DMS 273 treated with DMSO at 0.1 percent for 48 hours (cell line): ENCODE data around the gene NOL4L.

Experiments
- DNase-seq: peaks from one replicate; lab custom pipeline; 2025; lab: John Stamatoyannopoulos, UW

Gene NOL4L

DNA sequence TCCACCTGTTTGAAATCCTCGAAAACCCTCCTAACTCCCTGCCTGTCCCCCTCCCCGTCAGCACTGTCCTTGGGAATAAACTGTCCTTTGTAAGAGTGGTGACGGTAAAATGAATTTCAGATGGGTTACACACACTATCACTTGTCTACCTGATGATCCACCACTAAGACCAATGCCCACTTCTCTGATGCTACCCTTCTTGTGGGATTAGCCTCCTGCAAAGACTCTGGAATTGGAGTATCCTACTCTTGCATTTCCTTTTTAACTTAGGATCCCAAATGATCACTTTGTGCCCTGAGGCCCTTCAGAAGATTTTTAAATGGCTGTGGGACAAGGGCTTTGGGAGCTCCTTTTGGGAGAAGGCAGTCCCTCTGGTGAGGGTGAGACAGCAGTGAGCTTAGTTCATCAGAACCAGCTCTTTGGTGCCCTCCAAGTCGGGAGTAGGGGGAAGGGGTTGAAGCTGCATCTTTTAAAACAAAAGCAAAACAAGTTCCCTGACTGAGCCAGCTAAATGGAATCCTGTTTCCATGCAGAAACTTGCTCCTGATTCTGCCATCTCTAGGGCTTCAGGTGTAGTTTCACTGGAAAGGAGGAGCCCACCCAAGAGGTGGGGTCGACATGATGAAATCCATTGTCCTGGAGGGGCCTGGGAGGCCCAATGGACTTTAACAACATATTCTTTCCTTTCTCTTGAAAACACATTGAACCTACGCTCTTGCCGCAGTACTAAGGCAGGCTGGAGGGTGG lies 140.5 kb downstream of the NOL4L start:
- no peak for DNase-seq

DNA sequence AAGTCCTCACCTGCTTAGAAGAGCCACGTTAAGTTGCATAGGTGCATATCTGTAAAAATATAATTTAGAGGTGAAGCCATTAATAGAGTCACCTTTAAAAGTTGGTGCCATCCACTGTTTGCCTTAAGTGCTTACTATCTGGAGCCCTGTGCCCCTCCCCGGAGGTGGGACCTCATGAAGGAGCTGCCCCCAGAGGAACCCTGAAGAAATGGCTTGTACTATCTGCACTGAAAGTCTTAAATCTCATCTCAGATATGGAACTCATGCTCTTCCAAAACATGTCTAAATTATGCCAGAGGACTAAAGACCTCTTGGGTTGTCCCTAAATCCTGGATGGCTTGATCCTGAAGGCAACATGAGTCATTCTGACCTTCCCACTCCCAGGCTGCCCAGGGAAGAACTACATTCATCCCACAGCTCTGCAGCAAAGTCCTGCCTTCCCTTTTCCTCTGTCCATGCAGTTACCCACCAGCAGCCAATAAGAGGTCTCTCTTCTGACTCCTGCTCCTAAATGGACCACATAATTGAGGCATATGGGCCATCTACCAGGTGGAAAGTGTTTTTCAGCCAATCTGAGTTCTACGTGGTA lies 141.7 kb downstream of the NOL4L start:
- DNase-seq, result no peak

DNA sequence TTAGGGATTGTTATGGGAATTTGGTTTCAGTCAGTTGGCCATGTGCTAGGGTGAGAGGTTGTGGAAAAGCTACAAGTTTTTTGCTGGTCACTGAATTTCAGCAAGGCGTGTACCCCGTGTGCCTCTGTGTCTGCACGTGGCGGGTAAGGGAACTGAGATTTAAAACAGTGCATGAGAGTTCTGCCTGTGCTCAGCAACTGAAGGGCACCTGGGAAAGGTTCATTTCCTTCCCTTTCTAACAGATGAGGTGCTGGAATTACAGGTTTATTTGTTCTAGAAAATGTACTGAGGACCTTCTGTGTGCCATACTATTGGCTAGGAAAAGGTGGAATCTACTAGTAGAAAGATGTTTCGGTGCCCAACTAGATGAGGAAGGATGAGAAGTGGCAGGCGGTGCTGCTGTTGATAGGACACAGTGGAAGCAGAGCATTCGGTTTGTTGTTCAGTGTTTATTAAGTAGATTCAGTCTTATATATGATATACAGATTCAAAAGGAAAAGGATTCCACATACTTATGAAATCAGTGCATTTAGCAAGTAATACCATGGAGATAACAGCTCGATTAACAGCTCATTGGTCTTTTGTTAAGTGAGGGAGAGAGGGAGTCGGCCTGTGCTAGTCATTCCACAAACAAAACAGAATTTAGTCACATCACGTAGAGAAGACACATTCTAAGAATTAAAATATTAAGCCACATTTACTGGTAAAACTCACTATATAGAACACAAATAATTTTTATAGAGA lies 142.3 kb downstream of the NOL4L start:
- no peak for DNase-seq

DNA sequence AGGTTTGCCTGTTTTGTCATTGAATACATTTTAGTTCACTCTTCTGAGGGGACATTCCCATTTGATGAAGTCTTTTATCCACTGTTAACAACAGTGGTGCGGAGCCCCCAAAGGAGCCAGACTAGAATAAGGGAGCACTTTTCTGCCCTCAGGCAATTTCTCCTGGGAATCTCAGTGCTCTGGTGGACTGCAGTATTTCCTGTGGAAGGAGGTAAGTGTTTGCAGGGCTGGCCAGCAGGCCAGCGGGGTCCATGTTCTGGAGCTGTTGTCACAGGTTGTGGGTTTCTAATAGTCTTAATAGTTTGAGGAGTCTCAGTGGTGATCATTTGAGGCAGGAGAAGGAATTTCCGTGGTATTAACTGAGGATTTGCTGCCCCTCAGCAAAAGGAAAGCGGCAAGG lies 143.5 kb downstream of the NOL4L start:
- DNase-seq, result no peak

DNA sequence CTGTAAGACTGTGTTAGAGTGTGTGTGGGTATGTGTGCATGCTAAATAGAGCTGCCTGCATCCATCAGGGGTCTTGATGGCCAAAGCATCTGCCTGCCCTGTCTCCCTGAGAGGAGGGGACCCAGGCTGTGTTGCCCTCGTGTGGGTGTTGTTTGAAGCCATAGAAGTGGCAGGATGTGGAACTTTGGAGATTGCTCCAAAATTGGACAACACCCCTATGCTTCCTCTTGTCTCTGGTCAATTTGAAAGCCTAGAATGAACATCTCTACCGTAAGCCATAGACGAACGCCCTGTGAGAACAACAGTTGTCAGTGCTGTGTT lies 144.4 kb downstream of the NOL4L start:
- DNase-seq, result no peak

DNA sequence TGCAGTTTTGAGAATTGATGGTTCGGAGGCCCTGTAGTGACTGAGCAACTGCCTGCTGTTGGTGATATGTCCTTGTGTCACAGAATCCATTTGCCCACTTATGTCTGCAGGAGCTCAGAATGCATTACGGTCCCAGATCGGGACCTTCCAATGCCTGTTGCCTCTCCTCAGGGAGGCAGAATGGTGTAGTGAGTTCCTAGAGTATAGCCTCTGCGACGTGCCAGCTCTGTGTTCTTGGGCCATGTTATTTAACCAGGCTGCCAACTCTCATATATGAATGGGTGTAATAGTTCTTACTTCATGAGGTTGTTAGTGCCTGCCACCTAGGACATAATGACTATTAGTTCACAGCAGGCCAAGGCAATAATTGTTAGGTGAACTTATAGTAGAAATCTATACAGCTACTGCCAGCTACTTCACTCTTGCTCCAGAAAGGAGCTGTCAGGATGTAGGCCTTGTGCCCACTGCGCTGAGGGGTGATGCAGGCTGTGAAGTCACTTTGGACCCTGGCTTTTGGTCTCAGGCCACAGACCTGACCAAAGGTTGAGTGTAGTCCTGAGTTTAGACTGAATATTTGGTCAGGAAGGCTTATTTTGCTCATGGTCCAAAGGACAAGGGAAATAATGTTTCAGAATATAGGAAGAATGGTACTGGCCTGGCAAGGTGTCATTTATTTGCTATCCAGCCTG lies 144.9 kb downstream of the NOL4L start:
- no peak for DNase-seq

DNA sequence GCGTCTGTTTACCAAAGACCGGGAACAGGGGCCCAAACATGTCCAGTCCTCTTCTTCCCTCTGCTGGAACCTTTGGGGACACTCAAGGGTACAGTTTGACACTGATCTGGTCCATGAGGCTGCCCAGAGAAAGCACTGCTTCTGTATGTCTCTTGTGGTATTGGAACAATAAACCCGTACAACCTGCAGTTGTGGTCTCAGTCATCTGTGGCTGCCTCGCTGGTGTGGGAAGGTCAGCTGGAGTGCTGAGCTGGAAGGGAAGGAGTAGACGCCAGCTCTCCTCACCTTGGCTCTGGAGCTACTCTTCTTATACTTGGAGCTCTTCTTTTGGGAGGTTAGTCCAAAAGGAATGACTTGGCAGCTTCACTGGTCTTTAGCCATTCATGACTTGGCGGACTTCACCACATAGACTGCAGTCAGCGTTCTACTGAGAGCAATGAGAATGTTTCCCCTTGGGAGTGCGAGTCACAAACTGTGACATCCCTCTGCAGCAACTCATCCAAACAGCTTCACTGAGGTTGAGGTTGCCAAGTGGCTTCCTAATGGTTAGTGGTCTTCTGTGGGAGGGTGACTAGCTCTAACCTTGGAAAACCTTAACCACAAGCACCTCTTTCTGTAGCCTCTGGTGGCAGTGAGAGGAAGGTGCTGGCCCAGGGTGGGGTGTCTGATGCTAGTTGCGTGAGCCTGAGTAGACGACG lies 145.9 kb downstream of the NOL4L start:
- DNase-seq, result no peak

DNA sequence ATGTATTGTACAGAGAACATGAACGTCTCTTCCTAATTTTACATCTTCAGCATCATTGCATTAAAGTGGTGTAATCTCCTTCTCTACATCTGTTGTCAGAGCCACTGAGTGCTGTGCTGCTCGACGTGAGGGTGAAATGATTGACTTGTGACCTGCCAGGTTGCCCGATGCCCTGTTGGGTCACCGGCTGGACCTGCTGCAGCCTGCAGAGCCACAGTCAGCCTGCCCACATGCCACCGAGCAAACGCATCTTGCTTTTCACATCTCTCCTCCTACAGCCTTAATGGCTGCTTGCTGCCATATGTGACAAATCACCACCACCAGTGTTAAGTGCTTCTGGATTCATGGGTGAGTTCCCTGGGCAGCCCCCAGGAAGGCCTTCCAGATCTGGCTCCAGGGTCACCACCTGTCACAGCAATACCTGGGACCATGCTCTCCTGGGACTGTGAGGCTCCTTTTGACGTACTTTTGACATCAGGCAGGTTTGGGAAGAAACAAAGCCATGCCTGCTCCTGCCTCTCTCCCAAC lies 146.7 kb downstream of the NOL4L start:
- DNase-seq, result no peak

DNA sequence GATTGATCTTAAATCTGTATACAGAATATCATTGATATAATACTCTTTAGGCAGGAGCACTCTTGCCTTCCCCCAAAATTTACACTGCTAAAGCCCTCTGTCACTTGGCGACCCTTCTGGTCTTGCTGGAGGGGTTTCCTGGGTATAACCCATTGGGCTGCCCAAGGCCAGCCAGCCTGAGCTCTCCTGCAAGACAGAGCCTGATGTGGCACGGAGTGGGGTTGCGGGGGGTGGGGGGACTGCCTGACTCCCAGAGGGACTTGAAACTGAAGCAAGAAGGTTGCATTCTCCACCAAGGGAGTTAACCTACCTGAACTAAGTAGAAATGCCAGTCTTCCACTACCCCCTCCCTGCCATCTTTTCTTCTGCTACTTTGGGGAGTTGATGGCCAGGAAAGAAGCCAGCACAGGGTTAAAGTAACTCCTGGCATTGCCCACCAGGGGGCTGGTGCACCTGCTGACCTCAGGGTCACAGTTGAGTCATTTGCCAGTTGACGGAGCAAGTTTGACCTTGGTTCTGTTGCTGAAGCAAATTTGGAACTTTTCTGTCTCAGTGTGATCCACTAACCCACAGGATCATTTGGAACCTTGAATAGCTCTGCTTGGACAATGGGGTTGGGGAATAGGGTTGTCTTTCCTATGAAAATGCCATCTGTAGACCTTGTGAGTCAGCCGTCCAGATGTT lies 147.6 kb downstream of the NOL4L start:
- DNase-seq, result no peak

DNA sequence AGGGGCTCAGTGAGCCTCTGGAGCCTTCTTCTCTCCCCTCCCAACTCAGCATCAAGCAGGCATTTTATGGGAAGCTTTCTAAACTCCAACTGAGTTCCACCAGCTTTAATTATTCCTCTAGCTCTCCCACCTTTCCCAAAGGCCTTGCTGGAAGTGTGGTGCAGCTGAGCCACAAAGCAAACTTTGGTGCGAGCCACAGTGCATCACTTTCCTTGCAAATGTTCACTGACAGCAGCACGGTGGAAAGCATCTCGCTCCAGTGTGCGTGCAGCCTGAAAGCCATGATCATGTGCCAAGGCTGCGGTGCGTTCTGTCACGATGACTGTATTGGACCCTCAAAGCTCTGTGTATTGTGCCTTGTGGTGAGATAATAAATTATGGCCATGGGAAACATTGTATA lies 148.2 kb downstream of the NOL4L start:
- no peak for DNase-seq

DNA sequence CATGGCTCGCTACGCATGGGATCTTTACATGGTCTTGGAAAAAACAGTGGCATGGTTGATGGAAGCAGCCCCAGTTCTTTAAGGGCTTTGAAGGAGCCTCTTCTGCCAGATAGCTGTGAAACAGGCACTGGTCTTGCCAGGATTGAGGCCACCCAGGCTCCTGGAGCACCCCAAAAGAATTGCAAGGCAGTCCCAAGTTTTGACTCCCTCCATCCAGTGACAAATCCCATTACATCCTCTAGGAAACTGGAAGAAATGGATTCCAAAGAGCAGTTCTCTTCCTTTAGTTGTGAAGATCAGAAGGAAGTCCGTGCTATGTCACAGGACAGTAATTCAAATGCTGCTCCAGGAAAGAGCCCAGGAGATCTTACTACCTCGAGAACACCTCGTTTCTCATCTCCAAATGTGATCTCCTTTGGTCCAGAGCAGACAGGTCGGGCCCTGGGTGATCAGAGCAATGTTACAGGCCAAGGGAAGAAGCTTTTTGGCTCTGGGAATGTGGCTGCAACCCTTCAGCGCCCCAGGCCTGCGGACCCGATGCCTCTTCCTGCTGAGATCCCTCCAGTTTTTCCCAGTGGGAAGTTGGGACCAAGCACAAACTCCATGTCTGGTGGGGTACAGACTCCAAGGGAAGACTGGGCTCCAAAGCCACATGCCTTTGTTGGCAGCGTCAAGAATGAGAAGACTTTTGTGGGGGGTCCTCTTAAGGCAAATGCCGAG lies 148.8 kb downstream of the NOL4L start:
- DNase-seq, result no peak

DNA sequence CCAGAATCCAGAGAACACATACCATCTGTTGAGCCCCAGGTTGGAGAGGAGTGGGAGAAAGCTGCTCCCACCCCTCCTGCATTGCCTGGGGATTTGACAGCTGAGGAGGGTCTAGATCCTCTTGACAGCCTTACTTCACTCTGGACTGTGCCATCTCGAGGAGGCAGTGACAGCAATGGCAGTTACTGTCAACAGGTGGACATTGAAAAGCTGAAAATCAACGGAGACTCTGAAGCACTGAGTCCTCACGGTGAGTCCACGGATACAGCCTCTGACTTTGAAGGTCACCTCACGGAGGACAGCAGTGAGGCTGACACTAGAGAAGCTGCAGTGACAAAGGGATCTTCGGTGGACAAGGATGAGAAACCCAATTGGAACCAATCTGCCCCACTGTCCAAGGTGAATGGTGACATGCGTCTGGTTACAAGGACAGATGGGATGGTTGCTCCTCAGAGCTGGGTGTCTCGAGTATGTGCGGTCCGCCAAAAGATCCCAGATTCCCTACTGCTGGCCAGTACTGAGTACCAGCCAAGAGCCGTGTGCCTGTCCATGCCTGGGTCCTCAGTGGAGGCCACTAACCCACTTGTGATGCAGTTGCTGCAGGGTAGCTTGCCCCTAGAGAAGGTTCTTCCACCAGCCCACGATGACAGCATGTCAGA lies 149.6 kb downstream of the NOL4L start:
- DNase-seq, result no peak

DNA sequence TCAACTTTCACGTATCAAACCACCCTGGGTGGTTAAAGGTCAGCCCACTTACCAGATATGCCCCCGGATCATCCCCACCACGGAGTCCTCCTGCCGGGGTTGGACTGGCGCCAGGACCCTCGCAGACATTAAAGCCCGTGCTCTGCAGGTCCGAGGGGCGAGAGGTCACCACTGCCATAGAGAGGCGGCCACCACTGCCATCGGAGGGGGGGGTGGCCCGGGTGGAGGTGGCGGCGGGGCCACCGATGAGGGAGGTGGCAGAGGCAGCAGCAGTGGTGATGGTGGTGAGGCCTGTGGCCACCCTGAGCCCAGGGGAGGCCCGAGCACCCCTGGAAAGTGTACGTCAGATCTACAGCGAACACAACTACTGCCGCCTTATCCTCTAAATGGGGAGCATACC lies 150.7 kb downstream of the NOL4L start:
- DNase-seq, result no peak

DNA sequence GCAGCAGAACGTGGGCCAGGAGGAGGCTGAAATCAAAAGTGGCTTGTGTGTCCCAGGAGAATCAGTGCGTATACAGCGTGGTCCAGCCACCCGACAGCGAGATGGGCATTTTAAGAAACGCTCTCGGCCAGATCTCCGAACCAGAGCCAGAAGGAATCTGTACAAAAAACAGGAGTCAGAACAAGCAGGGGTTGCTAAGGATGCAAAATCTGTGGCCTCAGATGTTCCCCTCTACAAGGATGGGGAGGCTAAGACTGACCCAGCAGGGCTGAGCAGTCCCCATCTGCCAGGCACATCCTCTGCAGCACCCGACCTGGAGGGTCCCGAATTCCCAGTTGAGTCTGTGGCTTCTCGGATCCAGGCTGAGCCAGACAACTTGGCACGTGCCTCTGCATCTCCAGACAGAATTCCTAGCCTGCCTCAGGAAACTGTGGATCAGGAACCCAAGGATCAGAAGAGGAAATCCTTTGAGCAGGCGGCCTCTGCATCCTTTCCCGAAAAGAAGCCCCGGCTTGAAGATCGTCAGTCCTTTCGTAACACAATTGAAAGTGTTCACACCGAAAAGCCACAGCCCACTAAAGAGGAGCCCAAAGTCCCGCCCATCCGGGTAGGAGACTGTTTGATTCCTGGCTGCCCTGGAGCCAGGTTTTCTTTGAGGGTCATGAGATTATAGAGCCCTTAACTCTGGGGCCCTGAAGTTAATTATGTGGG lies 151.7 kb downstream of the NOL4L start:
- no peak for DNase-seq

DNA sequence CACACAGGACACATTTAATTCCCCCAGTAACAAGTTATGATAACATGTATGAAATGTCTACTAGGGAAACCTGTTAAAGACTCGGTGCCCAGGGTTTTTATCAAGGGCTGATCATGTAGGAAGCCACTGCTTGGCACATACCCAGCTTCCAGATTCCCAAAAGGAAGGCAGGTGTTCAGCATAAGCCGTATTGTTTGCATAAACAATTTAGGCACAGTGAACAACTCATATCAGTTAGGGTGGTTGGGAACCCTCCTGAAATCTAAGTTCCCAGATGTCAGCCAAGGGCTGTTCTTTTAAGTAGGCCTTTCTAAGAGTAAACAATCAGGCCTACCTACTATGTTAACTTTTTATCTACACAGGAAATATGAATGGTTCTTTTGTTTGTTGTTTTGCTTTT lies 152.9 kb downstream of the NOL4L start:
- DNase-seq, result no peak

DNA sequence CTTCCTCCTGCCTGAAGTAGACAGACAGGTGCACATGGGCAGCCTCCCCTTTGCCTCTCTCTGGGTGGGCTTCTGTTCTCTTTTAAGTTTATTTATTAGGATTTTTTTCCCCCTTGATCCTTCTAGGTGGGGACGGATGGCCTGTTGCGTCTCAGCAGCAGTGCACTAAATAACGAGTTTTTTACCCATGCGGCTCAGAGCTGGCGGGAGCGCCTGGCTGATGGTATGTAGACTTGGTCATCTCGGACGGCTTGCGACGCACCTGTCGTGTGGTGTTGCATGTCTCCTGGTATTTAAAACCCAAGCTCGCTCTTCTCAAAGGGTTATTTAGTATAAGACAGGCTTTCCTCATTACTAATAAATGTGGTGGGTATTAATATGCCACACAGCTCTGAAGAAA lies 153.7 kb downstream of the NOL4L start:
- DNase-seq, result no peak

DNA sequence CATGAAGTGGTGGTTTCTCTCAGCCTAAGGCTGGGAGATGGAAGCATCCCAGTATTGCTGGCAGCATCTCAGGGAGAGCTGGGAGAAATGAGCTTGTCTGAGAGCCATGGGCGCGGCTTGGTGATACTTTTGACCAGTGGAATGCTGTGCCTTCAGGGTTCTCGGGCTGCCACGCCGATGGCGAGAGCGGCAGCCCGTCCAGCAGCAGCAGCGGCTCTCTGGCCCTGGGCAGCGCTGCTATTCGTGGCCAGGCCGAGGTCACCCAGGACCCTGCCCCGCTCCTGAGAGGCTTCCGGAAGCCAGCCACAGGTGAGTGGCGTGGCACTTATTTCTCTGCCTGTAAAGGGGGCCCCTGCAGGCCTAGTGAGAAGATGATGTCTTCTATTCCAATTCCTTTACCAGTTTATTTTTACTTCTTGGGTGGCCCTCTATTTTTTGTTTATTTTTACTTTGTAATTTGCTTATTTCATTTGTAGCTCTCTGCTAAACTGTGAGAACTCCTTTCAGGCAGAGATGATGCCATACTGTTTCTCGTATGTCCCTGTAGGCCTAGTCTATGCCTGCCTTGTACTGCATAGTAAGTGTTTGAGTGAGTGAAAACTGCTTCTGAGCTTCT lies 155.3 kb downstream of the NOL4L start:
- no peak for DNase-seq

DNA sequence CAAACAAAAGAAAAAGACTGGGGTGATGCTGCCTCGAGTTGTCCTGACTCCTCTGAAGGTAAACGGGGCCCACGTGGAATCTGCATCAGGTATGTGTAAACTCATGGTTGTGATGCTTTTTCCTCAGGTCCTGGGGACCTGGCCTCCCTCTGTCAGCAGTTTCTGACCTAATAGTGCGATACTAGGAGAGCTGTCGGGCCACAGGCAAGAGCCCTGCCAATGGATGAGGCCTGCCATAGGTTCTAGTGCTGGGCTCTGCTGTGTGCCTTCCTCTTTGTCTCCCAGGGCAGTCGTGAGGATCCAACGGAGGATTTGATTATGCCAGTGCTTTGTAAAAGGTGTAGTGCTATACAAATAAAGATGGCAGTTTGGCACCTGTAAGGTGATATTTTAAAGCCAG lies 155.8 kb downstream of the NOL4L start:
- DNase-seq, result no peak

DNA sequence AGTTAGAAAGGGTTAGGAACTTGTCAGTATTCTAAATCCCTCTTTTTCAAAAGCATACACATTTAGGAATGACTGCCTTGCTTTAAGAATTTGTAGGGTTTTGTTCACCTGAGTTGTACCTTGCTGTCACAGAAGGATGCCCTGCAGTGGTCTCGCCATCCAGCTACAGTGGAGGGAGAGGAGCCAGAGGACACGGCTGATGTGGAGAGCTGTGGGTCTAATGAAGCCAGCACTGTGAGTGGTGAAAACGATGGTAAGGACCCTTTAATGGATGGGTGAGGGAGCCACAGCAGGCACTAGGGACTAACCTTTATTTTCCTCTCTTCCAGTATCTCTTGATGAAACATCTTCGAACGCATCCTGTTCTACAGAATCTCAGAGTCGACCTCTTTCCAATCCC lies 157.1 kb downstream of the NOL4L start:
- DNase-seq, result no peak
